Measurements from ENCODE around the gene CD8B.

DNA sequence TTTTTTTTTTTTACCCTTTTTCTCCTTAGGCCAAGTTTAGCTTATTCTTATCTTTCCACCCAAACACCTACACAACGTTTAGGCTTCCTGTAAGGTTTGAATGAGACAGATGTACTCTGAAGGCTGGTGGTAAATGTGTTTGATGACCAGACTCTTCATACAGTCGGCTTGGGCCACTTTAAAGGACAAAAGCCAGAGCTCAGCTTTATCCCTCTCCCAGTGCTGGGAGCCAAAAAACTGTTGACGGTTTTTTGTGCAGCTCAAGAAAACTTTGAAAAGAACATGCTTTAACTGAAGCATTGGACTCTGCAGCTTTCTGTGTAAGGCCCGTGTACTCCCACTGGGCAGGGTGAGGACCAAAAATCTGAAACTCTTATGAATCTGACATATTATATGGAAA is 86.3 kb downstream of the CD8B start:
- no peak for TF ChIP-seq POLR2A (IDR thresholded peaks at IDR 0.05)
- TF ChIP-seq, protein P1, sequence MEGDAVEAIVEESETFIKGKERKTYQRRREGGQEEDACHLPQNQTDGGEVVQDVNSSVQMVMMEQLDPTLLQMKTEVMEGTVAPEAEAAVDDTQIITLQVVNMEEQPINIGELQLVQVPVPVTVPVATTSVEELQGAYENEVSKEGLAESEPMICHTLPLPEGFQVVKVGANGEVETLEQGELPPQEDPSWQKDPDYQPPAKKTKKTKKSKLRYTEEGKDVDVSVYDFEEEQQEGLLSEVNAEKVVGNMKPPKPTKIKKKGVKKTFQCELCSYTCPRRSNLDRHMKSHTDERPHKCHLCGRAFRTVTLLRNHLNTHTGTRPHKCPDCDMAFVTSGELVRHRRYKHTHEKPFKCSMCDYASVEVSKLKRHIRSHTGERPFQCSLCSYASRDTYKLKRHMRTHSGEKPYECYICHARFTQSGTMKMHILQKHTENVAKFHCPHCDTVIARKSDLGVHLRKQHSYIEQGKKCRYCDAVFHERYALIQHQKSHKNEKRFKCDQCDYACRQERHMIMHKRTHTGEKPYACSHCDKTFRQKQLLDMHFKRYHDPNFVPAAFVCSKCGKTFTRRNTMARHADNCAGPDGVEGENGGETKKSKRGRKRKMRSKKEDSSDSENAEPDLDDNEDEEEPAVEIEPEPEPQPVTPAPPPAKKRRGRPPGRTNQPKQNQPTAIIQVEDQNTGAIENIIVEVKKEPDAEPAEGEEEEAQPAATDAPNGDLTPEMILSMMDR (IDR thresholded peaks at IDR 0.05): no peak

Data from right lobe of liver (tissue), 4 donors.